ENCODE results near the gene CDC42.

Gene CDC42

GRCh38 chr1:22038036-22038435 is 14.5 kb upstream of the CDC42 start:
- DNase-seq, result no peak

- DNase-seq, result peak; percentile 73
Observed at GRCh38 chr1:22039594-22040285, 12.8 kb upstream of the CDC42 start.

GRCh38 chr1:22040286-22040623 is 12.3 kb upstream of the CDC42 start:
- no peak for DNase-seq

DNA sequence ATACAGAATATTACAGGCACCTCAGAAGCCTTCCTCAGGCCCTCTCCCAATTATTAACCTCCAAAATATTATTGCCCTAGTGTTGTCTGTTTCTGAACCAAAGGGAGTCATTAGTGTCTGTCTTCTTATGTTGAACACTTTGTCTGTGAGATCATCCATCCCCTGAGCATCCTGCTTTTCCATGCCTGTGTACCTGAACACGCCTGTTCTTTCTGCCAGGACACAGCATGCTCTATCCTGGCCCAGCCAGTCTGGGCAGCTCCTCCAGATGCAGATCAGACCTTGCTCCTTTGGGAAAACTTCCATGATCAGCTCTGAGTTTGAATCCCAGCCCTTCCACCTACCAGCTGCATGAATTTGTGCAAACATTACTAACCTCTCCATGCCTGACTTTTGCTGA is 11.0 kb upstream of the CDC42 start:
- DNase-seq, result no peak

DNA sequence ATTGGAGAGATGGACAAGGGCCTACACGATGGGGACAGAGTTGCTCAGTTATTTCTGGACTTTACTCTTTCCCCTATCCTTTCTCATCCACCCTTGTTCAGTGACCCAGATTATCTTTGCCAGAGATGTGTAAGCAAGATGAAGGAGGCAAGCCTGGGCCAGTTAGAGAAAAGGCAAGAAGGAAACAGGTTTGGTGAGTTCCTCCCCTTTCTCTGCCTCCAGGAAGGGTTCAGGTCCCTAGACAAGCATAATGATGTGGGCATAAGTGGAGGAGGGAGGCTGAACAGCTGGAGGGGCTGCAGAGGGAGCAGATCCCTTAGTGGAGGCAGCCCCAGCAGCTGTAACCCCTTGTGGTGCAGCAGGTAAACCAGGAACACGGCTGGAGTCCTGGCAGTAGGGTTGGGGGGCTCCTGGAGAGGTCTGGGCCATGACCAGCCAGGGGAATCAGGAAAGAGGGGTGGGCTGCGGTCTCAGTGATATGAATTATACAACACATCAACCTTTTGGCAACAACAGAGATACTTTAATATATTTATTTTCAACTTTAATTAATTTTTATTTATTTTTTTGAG is 9.2 kb upstream of the CDC42 start:
- no peak for DNase-seq

- no peak for DNase-seq
Observed at GRCh38 chr1:22044690-22045420, 7.7 kb upstream of the CDC42 start.

GRCh38 chr1:22045604-22046228 is 6.8 kb upstream of the CDC42 start:
- DNase-seq, result no peak

GRCh38 chr1:22048351-22049192 is 3.9 kb upstream of the CDC42 start:
- no peak for DNase-seq

DNA sequence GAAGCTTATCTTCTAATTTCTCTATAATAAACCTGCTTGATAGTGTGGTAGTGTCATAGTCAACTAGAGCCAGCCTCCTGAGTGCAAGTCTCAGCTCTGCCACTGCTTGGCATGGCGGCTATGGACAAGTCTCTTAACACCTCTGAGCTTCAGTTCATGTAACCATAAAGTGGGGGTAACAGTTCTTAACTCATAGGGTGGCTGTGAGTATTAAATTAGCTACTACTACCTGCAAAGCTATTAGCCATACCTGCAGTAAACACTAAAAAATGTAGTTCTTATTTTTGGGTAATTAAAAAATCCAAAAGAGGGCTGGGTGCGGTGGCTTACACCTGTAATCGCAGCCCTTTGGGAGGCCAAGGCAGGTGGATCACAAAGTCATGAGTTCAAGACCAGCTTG is 2.2 kb upstream of the CDC42 start:
- DNase-seq, result no peak

GRCh38 chr1:22051607-22052114 is 848 bp upstream of the CDC42 start:
- DNase-seq, result no peak

- peak; percentile 42 for DNase-seq
Observed at GRCh38 chr1:22053017-22053860, 730 bp downstream of the CDC42 start.

DNA sequence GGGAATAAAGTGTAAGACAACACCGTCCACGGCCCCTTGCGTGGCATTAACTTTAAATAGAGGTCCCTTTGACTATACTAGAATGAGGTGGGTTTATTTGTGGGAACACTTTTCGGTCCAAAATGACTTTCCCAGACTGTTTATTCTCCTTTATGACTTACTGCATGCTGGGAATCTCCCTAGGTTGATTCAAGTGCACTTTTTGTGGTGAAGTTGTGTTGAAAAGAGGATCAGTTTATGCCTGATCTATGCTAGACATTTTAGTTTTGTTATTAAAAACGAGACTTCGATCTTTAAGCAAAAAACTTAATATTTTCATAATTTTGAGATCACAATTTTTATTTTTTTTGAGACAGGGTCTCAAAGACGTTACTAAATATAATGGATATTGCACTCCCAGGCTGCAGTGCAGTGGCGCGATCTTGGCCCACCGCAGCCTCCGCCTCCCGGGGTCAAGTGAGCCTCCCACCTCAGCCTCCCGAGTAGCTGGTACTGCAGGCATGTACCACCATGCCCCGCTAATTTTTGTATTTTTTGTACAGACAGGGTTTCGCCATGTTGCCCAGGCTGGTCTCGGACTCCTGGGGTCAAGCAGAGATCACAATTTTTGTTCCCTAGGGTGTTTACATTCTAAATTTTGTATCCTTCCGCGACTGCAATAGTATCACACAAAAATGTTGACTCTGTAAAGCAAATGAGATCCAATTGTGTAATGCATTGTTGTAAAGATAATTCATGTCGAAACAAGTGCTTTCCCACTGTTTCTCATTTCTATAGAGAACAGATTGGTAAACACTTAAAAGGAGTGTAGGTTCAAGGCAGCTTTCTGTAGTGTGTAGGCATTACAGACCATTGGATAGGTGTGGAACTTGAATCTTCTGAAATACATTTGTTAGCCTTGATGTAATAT is 1.6 kb downstream of the CDC42 start:
- DNase-seq, result no peak

DNA sequence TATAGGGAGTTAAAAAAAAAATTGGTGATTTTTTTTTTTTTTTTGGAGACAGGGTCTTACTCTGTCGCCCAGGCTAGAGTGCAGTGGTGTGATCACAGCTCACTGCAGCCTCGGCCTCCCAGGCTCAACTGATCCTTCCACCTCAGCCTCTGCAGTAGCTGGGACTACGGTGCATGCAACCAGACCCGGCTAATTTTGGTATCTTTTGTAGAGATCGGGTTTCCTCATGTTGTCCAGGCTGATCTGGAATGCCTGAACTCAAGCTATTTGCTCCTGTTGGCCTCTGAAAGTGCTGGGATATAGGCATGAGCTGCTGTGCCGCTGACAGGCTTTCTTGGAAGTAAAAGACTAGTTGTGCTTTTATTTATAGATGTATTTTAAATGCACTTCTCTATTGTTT is 3.0 kb downstream of the CDC42 start:
- DNase-seq, result no peak

GRCh38 chr1:22056043-22056442 is 3.5 kb downstream of the CDC42 start:
- no peak for DNase-seq

- no peak for DNase-seq
Observed at GRCh38 chr1:22056936-22057335, 4.4 kb downstream of the CDC42 start.

DNA sequence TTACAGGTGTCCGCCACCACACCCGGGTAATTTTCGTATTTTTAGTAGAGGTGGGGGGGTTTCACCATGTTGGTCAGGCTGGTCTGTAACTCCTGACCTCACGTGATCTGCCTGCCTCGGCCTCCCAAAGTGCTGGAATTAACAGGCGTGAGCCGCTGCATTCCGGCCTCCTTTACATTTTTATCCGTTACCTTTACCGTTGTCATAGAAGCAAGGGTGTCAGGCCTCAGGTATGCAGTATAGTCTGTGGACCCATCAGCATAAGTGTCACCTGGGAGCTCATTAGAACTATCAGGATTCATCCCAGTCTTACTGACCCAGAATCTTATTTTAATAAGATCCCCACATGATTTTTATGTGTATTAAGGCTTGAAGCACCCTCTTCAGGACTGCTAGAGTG is 5.4 kb downstream of the CDC42 start:
- DNase-seq, result no peak

GRCh38 chr1:22064751-22065402 is 12.4 kb downstream of the CDC42 start:
- no peak for DNase-seq

DNA sequence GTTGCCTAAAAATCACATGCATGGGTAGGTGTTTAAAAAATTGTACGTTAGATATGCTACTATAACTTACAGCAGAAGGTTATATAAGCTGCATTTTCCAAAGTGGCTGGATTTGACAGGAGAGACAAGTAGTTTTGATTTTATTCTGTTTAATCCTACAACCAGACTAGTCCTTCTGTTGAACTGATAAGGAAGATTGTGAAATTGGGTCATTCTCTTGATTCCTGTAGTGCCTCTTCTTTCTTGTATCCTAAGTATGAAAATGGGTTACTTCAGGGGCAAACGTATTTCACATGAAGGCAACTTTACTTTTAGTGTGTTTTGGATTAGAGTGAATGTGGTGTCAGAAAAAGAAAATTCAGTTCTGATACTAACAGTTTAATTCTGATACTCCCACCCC is 19.0 kb downstream of the CDC42 start:
- no peak for DNase-seq

DNA sequence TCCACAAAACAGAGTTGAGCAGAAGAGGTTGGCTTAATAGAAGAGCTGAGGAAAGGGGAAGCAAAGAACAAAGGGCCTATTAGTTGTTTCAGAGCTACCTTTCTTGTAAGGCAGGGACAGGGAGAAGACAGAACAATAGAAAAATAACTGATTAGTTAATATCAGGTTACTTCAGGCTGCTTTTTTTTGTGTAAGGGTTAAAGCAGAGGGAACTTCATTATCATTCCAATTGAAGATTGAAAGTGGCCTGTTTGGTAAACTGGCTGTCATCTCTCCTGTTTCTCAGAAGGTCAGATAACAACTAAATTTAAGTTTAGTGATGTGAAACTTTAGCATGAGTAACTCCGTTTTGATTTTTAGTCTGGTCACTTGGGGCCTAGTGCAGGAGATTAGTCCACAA is 22.3 kb downstream of the CDC42 start:
- DNase-seq, result no peak

- no peak for DNase-seq
Observed at GRCh38 chr1:22075718-22076117, 23.2 kb downstream of the CDC42 start.
